Measurements from ENCODE around the gene MBD5.

Gene MBD5

DNA sequence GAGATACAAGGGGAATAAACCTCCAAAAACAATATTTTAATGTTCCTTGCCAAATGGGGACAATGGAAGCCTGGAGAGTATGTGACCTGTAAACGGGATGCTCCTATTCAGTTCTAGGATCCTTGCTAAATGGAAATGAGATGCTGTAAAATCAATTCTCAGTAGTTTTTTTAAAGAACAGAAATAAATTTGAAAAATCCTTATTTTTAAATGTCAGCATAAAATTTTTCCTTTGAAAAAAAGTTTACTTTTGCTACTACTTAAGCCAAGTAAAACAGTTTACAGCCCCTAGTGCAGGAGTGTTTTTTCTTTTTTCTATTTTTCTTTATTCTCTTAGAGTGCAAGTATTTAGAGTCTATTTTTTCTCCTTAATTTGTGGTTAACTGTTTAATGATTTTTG lies 158.8 kb downstream of the MBD5 start:
- POLR2A ChIA-PET (ENCODE audit: low non-redundant PET): no interaction called here
- CTCF ChIA-PET: no interaction called here

DNA sequence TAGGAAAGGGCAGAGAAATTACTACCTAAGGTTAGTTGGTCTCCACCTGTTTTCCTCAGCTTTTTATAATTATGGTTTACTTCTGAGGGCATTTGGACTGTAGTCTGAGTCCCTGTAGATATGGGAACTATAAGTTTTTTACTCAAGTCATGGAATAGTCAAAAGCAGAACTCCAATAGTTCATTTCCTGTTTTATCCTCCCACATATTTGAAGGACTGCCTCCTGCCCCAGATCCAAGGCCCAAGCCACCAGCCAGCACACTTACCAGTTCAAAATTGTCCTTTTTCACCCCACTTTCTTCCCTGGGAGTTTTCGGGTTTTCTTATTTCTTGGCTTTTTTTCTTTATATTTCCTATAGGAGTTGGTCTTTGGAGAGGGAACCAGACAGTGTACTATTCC lies 164.1 kb downstream of the MBD5 start:
- ChIA-PET POLR2A (ENCODE audit: low non-redundant PET) (no interaction called here), CTCF (interaction anchor here (0.6 kb wide), 1 partner anchor 1006 kb away, joined by 3 read pairs; no protein-coding TSS in a partner anchor)
- no peak for DNase-seq (ENCODE audit: low spot score)
- TF ChIP-seq, protein P1, sequence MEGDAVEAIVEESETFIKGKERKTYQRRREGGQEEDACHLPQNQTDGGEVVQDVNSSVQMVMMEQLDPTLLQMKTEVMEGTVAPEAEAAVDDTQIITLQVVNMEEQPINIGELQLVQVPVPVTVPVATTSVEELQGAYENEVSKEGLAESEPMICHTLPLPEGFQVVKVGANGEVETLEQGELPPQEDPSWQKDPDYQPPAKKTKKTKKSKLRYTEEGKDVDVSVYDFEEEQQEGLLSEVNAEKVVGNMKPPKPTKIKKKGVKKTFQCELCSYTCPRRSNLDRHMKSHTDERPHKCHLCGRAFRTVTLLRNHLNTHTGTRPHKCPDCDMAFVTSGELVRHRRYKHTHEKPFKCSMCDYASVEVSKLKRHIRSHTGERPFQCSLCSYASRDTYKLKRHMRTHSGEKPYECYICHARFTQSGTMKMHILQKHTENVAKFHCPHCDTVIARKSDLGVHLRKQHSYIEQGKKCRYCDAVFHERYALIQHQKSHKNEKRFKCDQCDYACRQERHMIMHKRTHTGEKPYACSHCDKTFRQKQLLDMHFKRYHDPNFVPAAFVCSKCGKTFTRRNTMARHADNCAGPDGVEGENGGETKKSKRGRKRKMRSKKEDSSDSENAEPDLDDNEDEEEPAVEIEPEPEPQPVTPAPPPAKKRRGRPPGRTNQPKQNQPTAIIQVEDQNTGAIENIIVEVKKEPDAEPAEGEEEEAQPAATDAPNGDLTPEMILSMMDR (conservative IDR thresholded peaks at IDR 0.05; ENCODE audit: low read depth): no peak
- no peak overlapping the region for H3K27ac ChIP-seq

More for the DNA sequence above, 158.8 kb downstream of the MBD5 start:
- TF ChIP-seq, protein P1 (conservative IDR thresholded peaks at IDR 0.05; ENCODE audit: low read depth): no peak
- no peak for DNase-seq (ENCODE audit: low spot score)
- no peak overlapping the region for H3K27ac ChIP-seq

DNA sequence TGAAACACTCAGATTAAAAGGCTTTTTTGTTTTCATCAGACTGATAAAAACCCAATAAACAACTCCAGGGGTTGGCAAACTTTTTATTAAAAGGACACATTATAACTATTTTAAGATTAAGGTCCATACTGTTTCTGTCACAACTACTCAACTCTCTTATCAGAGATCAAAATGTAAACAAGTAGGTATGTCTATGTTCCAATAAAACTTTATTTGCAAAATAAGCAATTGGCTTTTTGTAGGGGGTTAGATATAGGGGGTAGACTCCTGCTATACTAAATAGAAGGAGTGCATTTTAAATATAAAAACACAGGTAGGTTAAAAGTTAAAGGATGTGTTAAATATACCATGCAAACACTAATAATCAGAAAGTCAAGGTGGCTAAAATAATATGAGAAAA lies 174.0 kb downstream of the MBD5 start:
- POLR2A ChIA-PET (ENCODE audit: low non-redundant PET): no interaction called here
- no peak for DNase-seq (ENCODE audit: low spot score)
- CTCF ChIA-PET: no interaction called here
- TF ChIP-seq, protein P1 (conservative IDR thresholded peaks at IDR 0.05; ENCODE audit: low read depth): no peak
- no peak overlapping the region for H3K27ac ChIP-seq

DNA sequence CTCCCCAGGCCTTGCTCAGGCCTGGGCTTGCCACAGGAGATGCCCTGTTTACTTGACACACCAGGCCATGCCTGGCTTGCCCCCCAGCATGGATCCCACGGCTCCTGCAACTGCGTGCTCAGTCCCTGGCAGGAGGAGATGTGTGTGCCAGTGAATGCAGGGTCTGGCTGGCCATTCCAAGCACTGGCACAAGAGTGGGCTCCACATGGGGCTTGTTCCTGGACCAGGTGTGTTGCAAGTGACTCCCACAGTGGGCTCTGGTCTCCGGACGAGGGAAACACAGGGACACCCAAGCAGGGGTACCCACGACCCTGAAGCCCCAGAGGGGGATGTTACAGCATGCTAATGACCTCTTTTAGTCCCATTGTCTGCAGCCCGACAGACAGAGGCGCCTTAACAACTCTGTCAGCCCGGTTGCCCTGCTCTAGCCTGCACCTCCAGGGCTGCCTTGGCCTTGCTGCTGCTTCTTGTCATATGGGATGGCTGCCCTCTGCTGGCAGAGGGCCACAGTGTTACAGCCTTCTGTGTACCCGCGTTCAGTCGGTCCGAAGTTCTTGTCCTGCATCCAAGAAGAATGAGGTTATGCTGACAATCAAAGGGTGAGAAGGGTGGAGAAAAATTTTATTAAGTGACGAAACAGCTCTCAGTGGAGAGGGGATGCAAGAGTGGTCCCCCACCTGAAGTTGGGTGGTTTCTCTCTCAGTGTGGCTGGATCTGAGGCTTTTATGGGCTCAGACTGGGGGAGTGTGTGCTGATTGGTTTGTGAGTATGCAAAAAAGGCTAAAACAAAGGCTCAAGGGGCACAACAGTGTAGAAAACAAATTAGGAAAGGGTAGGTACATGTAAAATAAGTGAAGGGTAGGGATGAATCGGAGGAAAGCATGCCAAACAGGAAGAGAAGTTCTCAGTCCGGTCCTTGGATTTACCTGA lies 180.4 kb downstream of the MBD5 start:
- ChIA-PET POLR2A (ENCODE audit: low non-redundant PET) (no interaction called here), CTCF (no interaction called here)
- no peak overlapping the region for H3K27ac ChIP-seq
- TF ChIP-seq, protein P1 (conservative IDR thresholded peaks at IDR 0.05; ENCODE audit: low read depth): no peak
- peak; percentile 9 for DNase-seq (ENCODE audit: low spot score)

DNA sequence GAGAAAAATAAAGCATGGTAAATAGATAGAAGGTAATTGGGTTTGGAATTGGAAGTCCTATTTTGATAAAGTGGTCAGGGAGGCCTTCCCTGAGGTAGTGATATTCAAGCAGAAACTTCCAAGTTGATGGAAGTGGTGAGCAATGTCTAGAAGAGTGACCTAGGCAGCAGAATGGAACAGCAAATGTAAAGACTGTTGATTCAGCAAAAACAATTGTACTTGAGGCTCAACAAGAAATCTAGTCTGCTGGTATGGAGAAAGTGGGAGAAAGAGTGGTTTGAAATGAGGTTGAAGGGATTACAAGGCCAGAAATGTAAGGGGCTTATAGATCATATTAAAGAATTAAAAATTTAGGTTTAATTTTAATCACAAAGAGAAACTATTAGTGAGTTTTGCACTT lies 181.3 kb downstream of the MBD5 start:
- ChIA-PET CTCF (no interaction called here), POLR2A (ENCODE audit: low non-redundant PET) (no interaction called here)
- TF ChIP-seq, protein P1 (conservative IDR thresholded peaks at IDR 0.05; ENCODE audit: low read depth): no peak

DNA sequence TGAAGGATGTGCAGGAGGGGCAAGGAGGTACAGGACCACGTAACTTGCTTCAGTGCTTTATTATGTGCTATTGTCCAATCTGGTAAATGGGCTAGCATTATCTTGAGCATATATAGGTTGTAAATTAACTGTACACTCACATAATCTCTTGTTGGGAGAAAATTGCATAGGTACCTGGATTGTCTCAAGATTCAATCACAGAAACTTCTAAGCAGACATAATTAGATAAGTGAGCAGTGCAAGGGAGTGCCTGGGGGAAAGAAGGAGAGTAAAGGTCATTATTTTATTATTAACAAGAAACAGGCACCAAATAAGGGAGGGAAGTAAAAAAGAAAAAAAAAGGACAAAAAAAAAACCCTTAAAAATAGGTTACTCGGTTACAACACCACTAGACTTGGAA lies 186.2 kb downstream of the MBD5 start:
- ChIA-PET CTCF (no interaction called here), POLR2A (ENCODE audit: low non-redundant PET) (no interaction called here)
- TF ChIP-seq, protein P1 (conservative IDR thresholded peaks at IDR 0.05; ENCODE audit: low read depth): no peak
- H3K27ac ChIP-seq: no peak overlapping the region
- no peak for DNase-seq (ENCODE audit: low spot score)

More for the DNA sequence above, 181.3 kb downstream of the MBD5 start:
- no peak for DNase-seq (ENCODE audit: low spot score)
- H3K27ac ChIP-seq: no peak overlapping the region
